GM21447 (cell line): ENCODE measurements around the gene ANKH.
A peak's percentile ranks its signal among the peaks of the same experiment; 100 is the strongest.

Experiments used
- ATAC-seq: cut with Tn5 transposase; IDR thresholded peaks from one replicate; pipeline ENCODE4 v1.9.1; 2021; ENCODE audit not compliant: unreplicated experiment

Gene ANKH

DNA sequence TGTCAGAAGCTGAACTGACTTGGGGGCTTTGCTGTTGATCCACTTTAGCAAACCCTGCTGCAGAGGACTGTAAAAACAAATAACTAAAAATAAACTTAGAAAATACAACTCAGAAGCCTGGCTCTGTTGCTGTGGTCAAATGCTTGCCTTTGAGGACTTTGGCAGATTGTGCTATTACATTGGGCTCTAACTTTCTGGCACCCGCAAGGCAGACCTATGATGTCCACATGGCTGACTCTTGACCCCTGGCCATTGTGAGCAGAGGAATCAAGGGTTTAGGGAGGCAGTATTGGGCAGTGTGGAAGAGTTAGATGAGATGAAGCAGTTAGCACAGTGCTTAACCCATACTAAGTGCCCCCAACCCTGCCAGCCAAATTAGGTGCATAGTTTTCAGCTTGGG, 173.1 kb downstream of the ANKH start:
- no peak for ATAC-seq

DNA sequence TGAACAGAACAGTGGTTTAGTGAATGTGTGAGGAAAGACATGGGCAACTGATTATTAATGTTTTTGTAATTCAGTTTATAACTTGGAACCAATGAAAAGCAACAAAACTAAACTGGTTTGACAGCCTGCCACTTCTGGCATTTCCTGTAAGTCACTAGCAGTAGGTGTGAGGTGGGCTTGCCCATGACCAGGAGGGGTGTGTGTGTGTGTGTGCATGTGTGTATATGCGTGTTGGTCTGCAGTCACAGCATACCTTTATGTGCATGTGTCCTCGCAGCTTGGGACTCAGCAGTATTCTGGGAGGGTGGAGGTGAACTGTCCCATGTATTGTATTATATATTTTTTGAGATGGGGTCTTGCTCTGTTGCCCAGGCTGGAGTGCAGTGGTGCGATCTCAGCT, 174.7 kb downstream of the ANKH start:
- no peak for ATAC-seq

DNA sequence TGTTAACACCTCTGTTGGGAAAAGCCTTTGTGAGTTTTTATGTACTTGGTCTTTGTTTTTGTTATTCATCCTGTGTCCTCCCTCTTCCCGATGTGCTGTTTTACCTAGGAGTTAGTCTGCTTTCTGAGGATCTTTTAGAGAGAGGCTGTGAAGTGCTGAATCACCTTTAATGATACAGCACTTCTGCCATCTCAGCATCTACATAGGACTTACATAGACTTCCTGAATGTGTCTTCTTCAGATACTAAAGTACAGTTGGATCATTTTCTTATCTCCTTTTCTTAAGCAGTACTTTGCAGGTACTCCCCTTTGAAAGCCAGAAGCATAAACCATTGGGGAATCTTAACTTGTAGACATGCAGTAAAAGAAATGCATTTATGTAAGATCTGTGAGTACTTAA, 175.5 kb downstream of the ANKH start:
- no peak for ATAC-seq

DNA sequence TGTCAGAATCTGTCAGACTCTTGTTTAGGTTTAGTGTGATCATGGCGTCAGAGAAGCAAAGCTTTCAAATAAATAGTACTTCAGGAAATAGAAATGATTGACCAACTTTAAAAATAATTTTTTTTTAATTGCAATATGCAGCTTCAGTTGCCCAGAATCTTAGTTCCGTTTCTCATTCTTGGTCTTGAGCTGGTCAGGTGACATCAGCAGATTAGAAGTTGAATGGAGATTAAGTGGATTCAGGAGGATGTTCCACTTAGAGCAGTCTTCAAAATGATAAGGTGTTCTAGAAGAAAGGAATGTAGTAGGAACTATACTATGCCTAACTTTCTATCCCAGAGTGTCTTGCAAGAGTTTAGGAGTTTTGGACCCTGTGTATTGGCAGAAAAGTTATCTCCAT, 176.4 kb downstream of the ANKH start:
- no peak for ATAC-seq

DNA sequence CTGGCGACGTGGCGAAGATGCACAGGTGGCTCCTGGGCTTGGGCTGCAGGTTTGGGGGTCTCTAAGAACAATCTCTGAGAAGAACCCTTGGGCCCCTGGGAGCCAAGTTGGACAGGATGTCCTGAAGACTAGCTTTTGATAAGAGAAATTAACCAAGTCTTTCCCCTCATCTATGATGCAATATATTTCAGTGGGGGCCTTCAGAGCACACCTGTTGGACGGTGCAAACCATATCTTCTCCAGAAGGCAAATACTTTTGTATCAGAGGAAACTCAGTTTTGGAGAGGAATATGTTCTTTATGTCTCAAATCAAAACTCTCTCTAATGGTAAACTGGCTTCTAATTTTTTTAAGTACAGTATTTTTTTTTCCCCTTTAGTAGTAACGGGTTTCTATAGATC, 178.5 kb downstream of the ANKH start:
- no peak for ATAC-seq

DNA sequence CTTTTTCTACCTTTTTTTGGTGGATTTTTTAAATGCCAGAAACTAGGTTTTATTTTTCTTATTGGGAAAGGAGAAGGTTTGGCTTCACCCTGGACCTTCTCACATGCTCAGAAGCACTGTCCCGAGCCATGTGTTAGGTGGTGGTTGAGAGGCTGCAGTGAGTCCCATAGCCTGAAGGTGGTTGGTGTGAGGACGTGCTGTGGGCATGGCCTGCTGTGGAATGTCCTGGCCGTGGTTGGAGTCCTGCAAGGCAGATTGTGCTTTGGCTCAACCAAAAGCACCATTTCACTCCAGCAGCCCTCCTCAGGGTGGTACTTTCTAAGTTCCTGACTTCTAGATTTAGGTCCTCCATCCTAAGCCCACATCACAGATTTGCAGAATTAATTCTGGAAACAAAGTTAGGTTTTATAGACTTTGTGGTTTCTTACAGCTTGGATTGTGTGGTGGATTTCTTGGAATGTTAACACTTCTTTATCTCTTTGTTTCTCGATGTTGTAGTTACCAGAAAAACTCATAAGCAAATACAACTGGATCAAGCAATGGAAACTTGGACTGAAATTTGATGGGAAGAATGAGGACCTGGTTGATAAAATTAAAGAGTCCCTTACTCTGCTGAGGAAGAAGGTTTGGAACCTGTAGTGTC, 184.4 kb downstream of the ANKH start:
- ATAC-seq: no peak

DNA sequence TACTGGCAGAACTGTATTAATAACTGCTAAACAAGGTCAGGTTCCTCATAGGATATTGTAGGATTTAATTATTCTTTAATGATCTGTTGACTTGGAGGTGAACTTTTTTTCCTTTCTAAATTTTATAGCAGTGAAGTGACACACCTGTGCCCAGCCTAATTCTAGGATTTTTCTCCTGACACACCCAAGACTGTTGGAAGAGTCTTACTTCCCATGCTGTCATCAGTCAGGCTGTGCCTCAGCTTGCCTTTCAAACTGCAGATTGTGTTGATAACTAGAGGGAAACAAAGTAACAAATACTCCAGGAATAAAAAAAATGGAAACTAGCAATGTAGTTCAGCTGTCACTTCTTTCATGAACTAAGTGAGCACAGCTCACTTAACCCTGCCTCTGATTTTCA, 185.1 kb downstream of the ANKH start:
- no peak for ATAC-seq

DNA sequence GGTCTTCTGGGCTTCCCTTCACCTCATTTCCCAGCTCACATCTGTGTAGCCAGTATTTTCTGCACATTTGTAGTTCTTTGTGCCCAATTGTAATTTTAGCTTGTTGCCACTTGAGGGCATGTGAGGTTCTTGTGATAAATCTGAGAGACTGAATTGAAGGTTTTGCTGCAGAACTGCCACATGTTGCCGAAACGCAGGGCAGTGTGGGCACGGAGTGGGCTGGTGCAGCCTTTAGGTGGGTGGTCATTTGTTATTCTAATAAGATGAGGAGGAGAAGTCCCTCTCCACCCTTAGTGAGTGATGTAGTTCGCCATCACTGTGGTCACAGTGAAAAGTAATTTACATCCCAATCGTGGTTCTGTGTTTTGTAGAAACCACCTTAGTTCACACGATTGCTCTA, 185.8 kb downstream of the ANKH start:
- ATAC-seq: peak; percentile 89

DNA sequence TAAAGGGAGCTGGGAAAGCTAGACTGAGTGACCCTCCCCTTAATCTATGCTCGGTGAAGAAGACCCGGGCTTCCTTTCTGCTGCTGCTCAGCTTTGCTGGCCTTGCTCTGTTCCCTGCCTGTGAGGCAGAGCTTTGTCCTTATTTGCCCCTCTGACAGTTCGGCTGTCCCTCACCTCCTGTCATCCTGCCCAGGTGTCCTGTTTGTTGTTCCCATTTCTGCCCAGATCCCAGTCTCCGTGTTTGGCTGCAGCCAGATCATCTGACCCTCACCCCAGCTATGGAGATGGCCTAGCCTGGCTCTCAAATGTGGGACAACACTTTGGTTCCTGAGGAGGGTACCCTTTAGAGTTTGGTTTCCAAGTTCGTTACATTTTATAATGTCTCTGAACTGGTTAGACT, 186.8 kb downstream of the ANKH start:
- no peak for ATAC-seq

DNA sequence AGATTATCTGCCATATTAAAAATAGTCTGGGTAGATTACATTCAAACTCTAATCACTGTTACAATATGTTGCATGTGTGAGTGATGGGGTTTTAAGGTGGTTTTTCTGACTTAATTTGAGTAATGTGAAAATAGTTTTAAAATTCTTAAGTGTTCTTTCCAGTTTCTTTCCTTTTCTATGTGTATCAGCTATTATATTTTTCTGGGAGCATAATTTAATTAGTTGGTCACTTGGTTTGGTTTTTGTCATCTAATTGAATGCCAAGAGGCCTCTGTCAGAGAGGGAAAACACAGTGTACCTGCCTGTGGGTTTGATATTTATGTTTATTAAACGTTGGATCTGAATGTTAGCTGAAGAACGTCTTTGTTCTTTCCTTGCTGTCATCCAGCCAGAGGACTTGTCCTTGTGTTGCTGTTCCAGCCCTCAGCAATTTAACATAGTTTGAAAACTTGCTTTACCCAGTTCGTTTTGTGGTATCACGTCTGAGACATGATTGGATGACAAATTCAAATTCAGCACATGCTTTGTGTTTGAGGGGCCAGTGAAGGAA, 187.6 kb downstream of the ANKH start:
- ATAC-seq: no peak

DNA sequence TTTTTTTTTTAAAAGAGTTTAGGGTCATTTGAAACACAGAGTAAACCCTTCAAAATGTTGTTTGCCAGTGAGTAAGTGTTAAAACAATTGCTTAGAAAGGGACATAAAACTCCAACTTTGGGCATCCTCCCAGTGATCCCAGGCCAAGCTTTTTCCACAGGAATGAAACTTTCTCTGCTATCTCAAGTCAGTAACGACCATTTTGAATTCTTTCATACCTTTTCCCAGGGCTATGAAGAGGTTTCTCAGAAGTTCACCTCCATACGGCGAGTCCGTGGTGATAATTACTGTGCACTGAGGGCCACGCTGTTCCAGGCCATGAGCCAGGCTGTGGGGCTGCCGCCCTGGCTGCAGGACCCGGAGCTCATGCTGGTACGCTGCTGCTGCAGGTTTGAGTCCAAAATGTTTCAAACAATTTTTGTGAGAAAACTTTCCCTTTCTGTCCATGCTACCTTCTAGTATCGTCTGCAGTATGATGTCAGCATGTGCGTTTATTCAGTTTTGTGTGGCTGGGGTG, 190.3 kb downstream of the ANKH start:
- ATAC-seq: no peak

DNA sequence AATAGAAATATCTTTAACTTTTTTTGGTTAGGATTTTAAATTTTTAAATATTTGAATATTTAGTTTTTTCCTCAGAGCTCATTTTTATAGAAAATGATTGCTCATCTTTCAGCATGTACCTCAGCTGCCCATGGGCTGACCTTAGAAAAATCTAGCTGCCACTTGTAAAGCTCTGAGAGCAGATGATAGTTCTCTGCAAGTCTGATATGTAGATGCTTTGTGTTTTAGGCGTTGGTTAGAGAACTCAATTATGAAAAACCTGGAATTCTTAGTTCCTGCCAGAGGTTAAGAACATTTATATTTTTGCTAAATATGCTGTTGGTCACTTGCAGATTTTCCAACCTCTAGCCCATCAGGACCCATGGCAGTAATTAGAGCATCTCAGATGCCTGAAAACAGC, 192.0 kb downstream of the ANKH start:
- no peak for ATAC-seq

DNA sequence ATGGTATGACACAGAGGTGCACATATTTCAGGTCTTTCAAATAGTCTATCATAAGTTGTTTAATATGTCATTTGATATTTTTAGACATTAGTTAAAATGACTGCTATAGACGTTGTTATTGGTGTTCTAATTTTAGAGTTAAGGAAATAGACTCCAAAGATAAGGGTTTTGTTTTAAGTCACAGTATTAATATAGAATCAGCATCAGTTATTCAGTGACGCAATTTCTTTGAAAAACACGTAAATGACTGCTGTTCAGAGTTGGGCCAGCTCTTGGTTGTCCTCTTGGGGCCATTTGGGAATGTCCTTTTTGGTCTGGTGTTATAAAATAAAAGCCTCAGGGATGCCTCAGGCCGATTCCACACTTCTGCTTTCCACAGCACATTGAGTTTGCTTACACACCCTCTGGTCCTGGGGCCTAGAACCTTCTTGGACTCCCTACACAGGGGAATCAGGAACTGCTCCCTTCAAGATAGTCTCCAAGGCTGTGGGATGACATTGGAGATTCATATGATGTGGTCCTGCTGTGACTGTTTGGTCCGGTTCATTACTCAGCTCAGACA, 192.7 kb downstream of the ANKH start:
- ATAC-seq: no peak

DNA sequence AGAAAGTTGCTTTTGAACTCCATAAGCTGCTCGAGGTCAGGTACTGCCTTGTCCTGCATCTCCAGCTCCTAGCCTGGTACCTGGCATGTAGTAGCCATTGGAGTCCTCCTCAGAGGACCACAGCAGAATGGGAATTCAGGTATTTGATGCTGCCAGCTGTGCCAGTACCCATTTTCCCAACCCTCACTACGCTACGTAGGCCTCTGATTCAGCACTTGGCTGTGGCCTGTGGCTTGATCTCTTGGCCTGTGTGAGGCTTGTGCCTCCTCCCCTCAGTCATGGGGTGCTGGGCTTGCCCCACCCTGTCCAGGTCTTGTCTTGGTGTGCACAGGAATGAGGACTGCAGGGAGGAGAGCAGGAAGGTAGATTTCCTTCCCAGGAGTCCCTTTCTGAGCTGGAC, 195.3 kb downstream of the ANKH start:
- peak; percentile 43 for ATAC-seq

DNA sequence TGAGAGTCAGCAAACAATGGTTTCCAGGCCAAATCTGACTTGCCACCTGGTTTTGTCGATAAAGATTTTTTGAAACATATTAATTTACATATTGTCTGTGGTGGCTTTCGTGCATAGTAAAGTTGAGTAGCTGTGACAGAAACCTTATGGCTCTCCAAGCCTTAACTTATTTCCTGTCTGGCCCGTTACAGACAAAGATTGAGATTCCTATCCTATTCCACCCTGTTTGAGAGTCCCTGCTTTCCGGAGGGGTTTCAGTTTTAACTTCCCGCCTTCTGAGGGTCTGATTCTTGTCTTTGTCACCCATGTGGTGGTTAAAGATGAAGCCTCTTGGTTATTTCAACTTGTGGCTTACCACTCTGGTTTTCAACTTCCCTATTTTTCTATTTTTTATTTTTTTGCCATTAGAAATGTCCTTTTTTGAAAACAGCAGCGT, 195.7 kb downstream of the ANKH start:
- peak; percentile 48 for ATAC-seq

DNA sequence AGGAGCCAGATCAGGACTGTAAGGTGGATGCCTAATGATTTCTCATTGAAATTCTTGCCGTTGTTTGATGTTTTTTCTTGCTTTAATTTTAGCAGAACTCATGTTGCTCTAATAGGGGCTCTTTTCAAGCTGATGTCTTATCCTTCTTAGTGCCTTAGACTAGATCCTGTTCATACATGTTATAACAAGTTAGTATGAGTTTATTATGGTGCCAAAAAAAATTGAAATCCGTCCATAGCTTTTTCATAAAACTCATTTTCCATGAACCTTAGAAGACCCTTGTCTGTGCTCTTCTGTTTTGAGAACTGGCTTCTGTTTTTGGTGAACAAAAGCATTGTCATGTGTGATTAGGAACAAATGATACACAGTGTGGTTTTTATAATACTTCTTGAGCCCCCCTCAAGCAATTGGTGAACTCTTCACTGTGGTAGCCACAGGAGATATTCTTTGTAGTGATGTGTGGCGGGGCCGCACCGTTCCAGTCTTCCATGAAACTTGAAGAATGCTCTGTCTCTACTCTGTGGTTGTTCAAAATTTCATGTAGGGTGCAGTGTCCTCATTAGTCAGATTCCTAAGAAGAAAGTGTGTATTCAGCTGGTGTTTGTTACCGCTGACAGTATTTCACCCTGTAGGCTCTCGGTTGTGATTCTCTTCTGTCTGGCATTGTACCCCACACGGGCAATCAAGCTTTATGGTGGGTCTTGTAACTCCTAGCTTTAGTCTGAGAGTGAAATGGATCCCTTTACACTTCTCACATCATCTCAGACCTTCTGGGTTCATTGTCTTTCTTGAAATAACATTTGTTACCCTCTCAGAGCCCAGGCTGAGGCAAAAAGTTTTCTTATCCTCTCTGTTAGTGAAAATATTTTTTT, 196.4 kb downstream of the ANKH start:
- peak; percentile 9 for ATAC-seq

DNA sequence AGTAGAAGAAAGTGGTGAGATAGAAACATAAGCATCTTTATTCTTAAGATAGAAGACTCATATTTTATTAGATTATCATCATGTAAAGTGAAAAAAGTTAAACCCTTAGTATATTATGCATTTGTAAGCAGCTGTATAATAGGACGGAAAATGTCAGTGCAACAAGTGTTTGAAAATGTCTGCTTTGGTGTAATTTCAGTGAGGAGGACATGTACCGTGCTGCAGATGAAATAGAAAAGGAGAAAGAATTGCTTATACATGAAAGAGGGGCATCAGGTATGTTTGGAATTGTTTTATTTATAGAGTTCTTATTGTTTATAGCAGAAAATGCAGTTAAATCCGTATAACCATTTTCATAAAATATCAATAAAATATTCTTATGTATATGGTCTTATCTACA, 198.1 kb downstream of the ANKH start:
- ATAC-seq: no peak

DNA sequence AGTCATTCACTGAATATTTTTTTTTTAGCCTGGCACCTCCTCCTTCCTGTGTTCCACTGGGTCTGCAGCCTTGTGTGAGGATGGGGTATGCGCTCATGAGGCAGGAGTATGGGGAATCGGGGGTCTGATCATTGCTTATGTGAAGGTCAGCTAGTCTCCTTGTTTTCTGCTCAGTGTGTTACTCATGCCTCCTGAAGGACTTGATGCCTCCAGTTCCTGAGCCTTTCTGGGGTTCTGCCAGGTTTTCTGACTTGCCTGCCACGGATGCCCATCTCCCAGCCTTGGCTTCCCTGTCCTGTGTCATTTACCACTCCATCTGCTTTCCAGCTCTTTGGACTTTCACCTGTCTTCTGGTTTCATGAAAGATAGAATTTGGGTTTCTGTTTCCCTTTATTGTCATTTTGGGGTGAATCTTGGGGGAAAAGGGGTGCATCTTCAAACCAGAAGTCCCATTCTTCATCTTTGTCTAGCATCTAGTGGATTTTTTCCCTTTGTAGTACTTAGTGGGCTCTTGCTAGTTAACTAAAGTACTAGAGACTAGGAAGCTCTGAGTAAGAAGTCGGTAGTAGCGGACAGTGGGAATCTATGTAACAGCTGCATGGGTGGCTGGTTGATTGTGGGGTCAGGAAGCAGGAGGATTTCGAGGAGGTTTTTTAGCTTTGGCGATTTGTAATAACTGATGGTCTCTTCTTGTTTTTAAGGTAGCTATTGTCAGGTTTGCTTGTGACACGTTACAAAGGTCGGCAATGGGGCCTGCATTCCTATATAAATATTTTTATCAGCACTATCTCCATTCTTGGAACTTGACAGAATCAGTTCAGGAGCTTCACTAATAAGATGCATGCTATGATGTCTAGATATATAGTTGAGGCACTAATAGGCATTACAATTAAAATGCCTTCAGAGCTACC, 198.8 kb downstream of the ANKH start:
- no peak for ATAC-seq

DNA sequence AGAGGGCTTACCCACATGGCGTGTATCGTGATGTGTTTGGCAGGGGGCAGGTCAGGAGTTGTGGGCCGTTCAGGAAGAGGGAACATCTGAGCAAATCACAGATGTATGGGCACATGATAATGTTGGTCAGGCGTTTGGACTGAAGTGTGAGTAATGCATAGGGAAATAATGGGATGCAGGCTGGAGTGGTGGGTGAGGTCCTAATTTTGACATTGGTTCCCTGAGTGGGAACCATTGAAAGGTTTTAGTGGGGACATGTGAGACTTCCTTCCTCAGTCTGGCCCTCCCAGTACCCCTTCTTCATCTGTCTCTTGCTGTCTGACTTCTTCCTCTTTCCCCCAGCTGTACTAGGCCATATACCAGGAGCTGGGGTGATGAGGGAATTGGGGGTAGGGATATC, 199.5 kb downstream of the ANKH start:
- no peak for ATAC-seq

DNA sequence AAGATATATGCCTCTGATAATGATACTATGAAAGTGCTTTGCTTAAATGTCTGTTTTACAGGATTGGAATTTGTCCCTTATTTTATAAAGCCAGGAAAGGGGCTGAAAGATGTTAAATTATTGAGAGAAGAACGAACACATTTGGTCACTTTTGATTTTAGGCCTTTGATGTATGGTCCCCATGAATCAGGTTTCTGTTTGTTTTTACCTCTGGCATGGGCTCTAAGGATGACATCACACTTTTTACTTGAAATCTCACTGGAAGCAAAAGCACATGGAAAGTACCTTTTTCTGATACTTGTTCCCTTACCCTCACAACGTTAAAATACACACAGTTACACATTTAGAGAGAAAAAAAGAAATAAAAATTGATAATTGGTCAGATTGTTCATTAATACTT, 200.2 kb downstream of the ANKH start:
- no peak for ATAC-seq

DNA sequence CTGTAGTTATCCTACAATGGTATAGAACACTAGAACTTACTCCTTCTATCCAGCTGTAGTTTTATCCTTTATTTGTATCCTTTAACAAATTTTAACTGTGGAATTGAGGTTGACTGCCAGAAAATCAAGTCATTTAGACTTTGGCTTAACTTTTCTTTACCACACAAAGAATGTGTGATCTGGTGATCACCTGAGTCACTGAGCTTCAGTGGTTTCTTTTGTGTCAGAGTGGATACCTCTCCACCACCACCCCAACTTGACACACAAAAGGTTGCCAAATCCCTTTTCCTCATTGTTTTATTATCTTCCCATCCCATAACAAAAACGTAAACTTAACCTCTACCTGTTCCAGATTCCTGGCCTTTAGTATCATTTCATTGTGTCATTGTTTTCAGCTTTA, 201.6 kb downstream of the ANKH start:
- no peak for ATAC-seq
